ENCODE results near the gene ATP6V1A.

DNA sequence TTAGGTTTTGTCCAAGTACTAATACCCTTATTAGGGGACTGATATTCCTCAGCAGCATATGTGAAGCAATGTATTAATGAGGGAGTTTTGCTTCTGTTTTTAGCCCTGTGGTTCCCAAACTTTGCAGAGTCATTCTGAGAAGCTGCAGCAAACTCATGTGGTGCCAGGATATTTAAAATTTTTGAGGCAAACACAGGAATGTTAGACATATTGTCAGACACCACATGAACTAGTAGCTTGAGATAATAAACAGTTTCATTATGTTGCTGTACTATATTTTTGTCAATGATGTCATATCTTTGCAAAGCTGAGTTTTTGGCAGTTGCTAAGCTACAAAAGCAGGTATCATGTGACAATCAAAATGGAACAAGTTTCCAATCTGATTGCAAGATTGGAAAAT, 36.6 kb downstream of the ATP6V1A start:
- TF ChIP-seq, protein P1, sequence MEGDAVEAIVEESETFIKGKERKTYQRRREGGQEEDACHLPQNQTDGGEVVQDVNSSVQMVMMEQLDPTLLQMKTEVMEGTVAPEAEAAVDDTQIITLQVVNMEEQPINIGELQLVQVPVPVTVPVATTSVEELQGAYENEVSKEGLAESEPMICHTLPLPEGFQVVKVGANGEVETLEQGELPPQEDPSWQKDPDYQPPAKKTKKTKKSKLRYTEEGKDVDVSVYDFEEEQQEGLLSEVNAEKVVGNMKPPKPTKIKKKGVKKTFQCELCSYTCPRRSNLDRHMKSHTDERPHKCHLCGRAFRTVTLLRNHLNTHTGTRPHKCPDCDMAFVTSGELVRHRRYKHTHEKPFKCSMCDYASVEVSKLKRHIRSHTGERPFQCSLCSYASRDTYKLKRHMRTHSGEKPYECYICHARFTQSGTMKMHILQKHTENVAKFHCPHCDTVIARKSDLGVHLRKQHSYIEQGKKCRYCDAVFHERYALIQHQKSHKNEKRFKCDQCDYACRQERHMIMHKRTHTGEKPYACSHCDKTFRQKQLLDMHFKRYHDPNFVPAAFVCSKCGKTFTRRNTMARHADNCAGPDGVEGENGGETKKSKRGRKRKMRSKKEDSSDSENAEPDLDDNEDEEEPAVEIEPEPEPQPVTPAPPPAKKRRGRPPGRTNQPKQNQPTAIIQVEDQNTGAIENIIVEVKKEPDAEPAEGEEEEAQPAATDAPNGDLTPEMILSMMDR (IDR thresholded peaks at IDR 0.05): no peak
- TF ChIP-seq POLR2AphosphoS5 (IDR thresholded peaks at IDR 0.05) (no peak), POLR2A (IDR thresholded peaks at IDR 0.05) (no peak), EP300 (IDR thresholded peaks at IDR 0.05; ENCODE audit: low read depth) (no peak)
